H9 (cell line): ENCODE data around the gene SPRED2. TPM values are rescaled to one million over a fixed set of nuclear protein-coding genes. Genes with fewer than 3 reads are reported as not detected.

Source experiments
- DNase-seq: peaks from one replicate; pipeline ENCODE4 v3.0.0-alpha.2; 2017
- H2AFZ ChIP-seq: one replicate; pipeline ENCODE4 v1.6.1; 2013; ENCODE audit warnings: mild to moderate bottlenecking, low read length, control low read depth, moderate library complexity
- H2AK5ac ChIP-seq: 2 replicates; pipeline ENCODE4 v1.6.1; 2013; ENCODE audit warnings: low read length, control low read depth, mixed read lengths; ENCODE audit not compliant: insufficient read length
- H2BK120ac ChIP-seq: one replicate; pipeline ENCODE4 v1.6.1; 2013; ENCODE audit warnings: low read depth, mild to moderate bottlenecking, low read length, control low read depth, inconsistent platforms; ENCODE audit not compliant: poor library complexity, severe bottlenecking
- H2BK12ac ChIP-seq: 2 replicates; pipeline ENCODE4 v1.6.1; 2013; ENCODE audit warnings: low read length, control low read depth, mixed read lengths, low read depth; ENCODE audit not compliant: insufficient read length
- H2BK15ac ChIP-seq: 2 replicates; pipeline ENCODE4 v1.6.1; 2013; ENCODE audit warnings: low read depth, low read length, control low read depth
- H2BK20ac ChIP-seq: one replicate; pipeline ENCODE4 v1.6.1; 2013; ENCODE audit warnings: low read depth, mild to moderate bottlenecking, low read length, control low read depth, inconsistent platforms; ENCODE audit not compliant: poor library complexity, severe bottlenecking
- H2BK5ac ChIP-seq: 2 replicates; pipeline ENCODE4 v1.6.1; 2013; ENCODE audit warnings: low read length, control low read depth, mixed read lengths; ENCODE audit not compliant: insufficient read length
- H3K14ac ChIP-seq: 2 replicates; pipeline ENCODE4 v1.6.1; 2013; ENCODE audit warnings: low read length, control low read depth; ENCODE audit not compliant: insufficient read depth
- H3K18ac ChIP-seq: 2 replicates; pipeline ENCODE4 v1.6.1; 2013; ENCODE audit warnings: low read depth, mild to moderate bottlenecking, mixed read lengths, low read length, control low read depth; ENCODE audit not compliant: insufficient read length
- H3K23ac ChIP-seq: 2 replicates; pipeline ENCODE4 v1.6.1; 2013; ENCODE audit warnings: low read length, control low read depth, mixed read lengths, low read depth; ENCODE audit not compliant: insufficient read length
- H3K23me2 ChIP-seq: 2 replicates; pipeline ENCODE4 v1.6.1; 2013; ENCODE audit warnings: low read depth, mild to moderate bottlenecking, mixed read lengths, low read length, control low read depth; ENCODE audit not compliant: insufficient read length, poor library complexity, severe bottlenecking
- H3K27ac ChIP-seq: 2 replicates; pipeline ENCODE4 v1.5.1; 2013; ENCODE audit warnings: low read length, control low read depth, mixed read lengths, low read depth; ENCODE audit not compliant: insufficient read length
- H3K27me3 ChIP-seq: 2 replicates; pipeline ENCODE4 v1.6.1; 2013; ENCODE audit warnings: low read length, control low read depth, inconsistent platforms; ENCODE audit not compliant: insufficient read depth
- H3K4ac ChIP-seq: 2 replicates; pipeline ENCODE4 v1.6.1; 2013; ENCODE audit warnings: low read depth, mild to moderate bottlenecking, control low read depth, inconsistent platforms, low read length, moderate library complexity
- H3K4me1 ChIP-seq: 2 replicates; pipeline ENCODE4 v1.6.1; 2013; ENCODE audit warnings: low read length, control low read depth, inconsistent platforms; ENCODE audit not compliant: insufficient read depth
- H3K4me2 ChIP-seq: 2 replicates; pipeline ENCODE4 v1.6.1; 2013; ENCODE audit warnings: low read length, control low read depth, mixed read lengths; ENCODE audit not compliant: insufficient read length, insufficient read depth
- H3K56ac ChIP-seq: 2 replicates; pipeline ENCODE4 v1.6.1; 2013; ENCODE audit warnings: low read depth, mild to moderate bottlenecking, mixed read lengths, low read length, control low read depth; ENCODE audit not compliant: insufficient read length
- H3K79me1 ChIP-seq: 2 replicates; pipeline ENCODE4 v1.6.1; 2013; ENCODE audit warnings: low read depth, mild to moderate bottlenecking, moderate library complexity, low read length, control low read depth, inconsistent platforms; ENCODE audit not compliant: insufficient read depth, poor library complexity, severe bottlenecking
- H3K79me2 ChIP-seq: 2 replicates; pipeline ENCODE4 v1.6.1; 2013; ENCODE audit warnings: low read length, control low read depth, inconsistent platforms; ENCODE audit not compliant: insufficient read depth
- H3K9ac ChIP-seq: 2 replicates; pipeline ENCODE4 v1.6.1; 2013; ENCODE audit warnings: low read length, control low read depth, mixed read lengths; ENCODE audit not compliant: insufficient read length; ENCODE audit errors: extremely low read depth
- H3K9me3 ChIP-seq: one replicate; pipeline ENCODE4 v1.6.1; 2013; ENCODE audit warnings: low read depth, low read length, inconsistent platforms; ENCODE audit not compliant: control insufficient read depth
- H3T11ph ChIP-seq: one replicate; pipeline ENCODE4 v1.6.1; 2013; ENCODE audit warnings: mild to moderate bottlenecking, low read length, control low read depth, inconsistent platforms
- H4K20me1 ChIP-seq: one replicate; pipeline ENCODE4 v1.6.1; 2013; ENCODE audit not compliant: control insufficient read depth, insufficient read length, insufficient read depth
- H4K5ac ChIP-seq: 2 replicates; pipeline ENCODE4 v1.6.1; 2013; ENCODE audit warnings: low read depth, mild to moderate bottlenecking, mixed read lengths, low read length, control low read depth; ENCODE audit not compliant: insufficient read length
- H4K8ac ChIP-seq: replicated peaks from 2 replicates; pipeline ENCODE4 v1.6.1; 2013; ENCODE audit warnings: low read length, control low read depth, mixed read lengths, low read depth; ENCODE audit not compliant: insufficient read length
- H4K91ac ChIP-seq: 2 replicates; pipeline ENCODE4 v1.6.1; 2013; ENCODE audit warnings: low read depth, mild to moderate bottlenecking, moderate library complexity, mixed read lengths, low read length, control low read depth; ENCODE audit not compliant: insufficient read length
- H3K27ac Mint-ChIP-seq, 3 experiments: 2 replicates in 2 of 3; 3 replicates in 1 of 3; pipeline ENCODE4 v1.8.0; 2020 to 2021; ENCODE audit warnings: mixed read lengths in 3 of 3, mild to moderate bottlenecking in 1 of 3, moderate library complexity in 1 of 3
- H3K27me3 Mint-ChIP-seq: 2 replicates; pipeline ENCODE4 v1.8.0; 2021; ENCODE audit warnings: low read depth, mild to moderate bottlenecking, moderate library complexity, mixed read lengths
- H3K36me3 Mint-ChIP-seq, 3 experiments: 2 replicates in 2 of 3; 3 replicates in 1 of 3; pipeline ENCODE4 v1.8.0; 2020 to 2021; ENCODE audit warnings: low read depth in 3 of 3, mixed read lengths in 3 of 3; ENCODE audit not compliant: insufficient read depth in 1 of 3
- H3K4me1 Mint-ChIP-seq, 2 experiments: 2 replicates each; pipeline ENCODE4 v1.8.0; 2020; ENCODE audit warnings: mixed read lengths in 2 of 2
- H3K4me3 Mint-ChIP-seq, 2 experiments: 2 replicates in 1 of 2; 3 replicates in 1 of 2; pipeline ENCODE4 v1.8.0; 2020 to 2021; ENCODE audit warnings: mild to moderate bottlenecking in 2 of 2, mixed read lengths in 2 of 2, moderate library complexity in 1 of 2
- H3K9me3 Mint-ChIP-seq, 2 experiments: 2 replicates in 1 of 2; 3 replicates in 1 of 2; pipeline ENCODE4 v1.8.0; 2020; ENCODE audit warnings: mild to moderate bottlenecking in 2 of 2, mixed read lengths in 2 of 2, moderate library complexity in 1 of 2
- CTCF ChIP-seq: fragments of 200-600 bp; sonication (generic); conservative IDR thresholded peaks from 3 replicates; pipeline ENCODE4 v1.8.0; 2021; ENCODE audit warnings: antibody characterized with exemption, mild to moderate bottlenecking
- WGBS: extraction: QIAGEN DNeasy Blood & Tissue Kit; methylation state at CpG from one replicate; pipeline ENCODE4 v1.1.7; 2013; ENCODE audit warnings: missing lambda C conversion rate, low lambda C conversion rate, mixed read lengths; ENCODE audit not compliant: insufficient read length; ENCODE audit errors: extremely low coverage; 5-methylcytosine and 5-hydroxymethylcytosine counted together
- total RNA-seq: library from RNA; stranded (reverse); gene quantifications from 2 replicates; pipeline ENCODE4 v1.2.1, GENCODE V29; 2021

SPRED2 gene
- total RNA-seq, 1 experiment from 2014 or later: 23.5 TPM

- Histone ChIP-seq H4K91ac (no peak overlapping the region), H4K20me1 (no peaks in the 10 kb centered on the region), H2BK20ac (no peak overlapping the region), H3K4ac (no peak overlapping the region), H3K23me2 (no peaks in the 10 kb centered on the region), H4K8ac (no peak overlapping the region), H2BK5ac (no peak overlapping the region), H3K18ac (no peak overlapping the region), H2BK12ac (no peak overlapping the region), H3K23ac (no peak overlapping the region), H3K27me3 (no peaks in the 10 kb centered on the region), H3K9ac (no peak overlapping the region), H3K9me3 (no peaks in the 10 kb centered on the region), H3K4me2 (no peak overlapping the region), H3T11ph (no peak overlapping the region), H2BK120ac (no peak overlapping the region), H3K4me1 (no peaks in the 10 kb centered on the region), H3K79me2 (no peaks in the 10 kb centered on the region), H4K5ac (no peak overlapping the region), H2BK15ac (no peak overlapping the region), H3K56ac (no peak overlapping the region), H2AK5ac (no peak overlapping the region), H3K79me1 (no peaks in the 10 kb centered on the region), H3K14ac (no peak overlapping the region), H2AFZ (no peak overlapping the region), H3K27ac (no peak overlapping the region)
- Mint-ChIP-seq H3K36me3 (no peaks in the 10 kb centered on the region), H3K27ac (no peak overlapping the region), H3K4me3 (no peak overlapping the region), H3K9me3 (no peaks in the 10 kb centered on the region; a peak in 2 of 5 replicates), H3K4me1 (no peaks in the 10 kb centered on the region), H3K27me3 (peaks cover 9% of the 10 kb centered on the region)
- no CpG with 5 or more reads among the region's 3 CpGs for WGBS
- DNase-seq: no peak
- TF ChIP-seq CTCF: no peak
Observed at GRCh38 chr2:65471409-65471808, 39.0 kb upstream of the SPRED2 start.
